Endothelial cell of umbilical vein (primary cell): ENCODE measurements around the gene FAU.

ENCODE experiments used
- CTCF ChIP-seq, 2 donors: IDR thresholded peaks; 1 replicate in 1 of 2; 2 replicates in 1 of 2; pipeline ENCODE4 v1.5.1; 2011; ENCODE audit warnings: low read length in 2 of 2, mild to moderate bottlenecking in 2 of 2, moderate library complexity in 2 of 2, control low read depth in 1 of 2, inconsistent platforms in 1 of 2, low read depth in 1 of 2; ENCODE audit not compliant: insufficient read depth in 1 of 2; ENCODE audit errors: extremely low read depth in 1 of 2
- EZH2 ChIP-seq: IDR thresholded peaks from 2 replicates; pipeline ENCODE4 v1.6.1; 2012; ENCODE audit warnings: borderline replicate concordance, low read depth, mild to moderate bottlenecking, moderate library complexity, low read length, inconsistent platforms; ENCODE audit not compliant: severe bottlenecking
- FOS ChIP-seq: IDR thresholded peaks from 2 replicates; pipeline ENCODE4 v1.6.1; 2011; ENCODE audit warnings: mild to moderate bottlenecking, low read length, moderate library complexity, borderline replicate concordance; ENCODE audit not compliant: insufficient read depth
- GATA2 ChIP-seq: IDR thresholded peaks from 2 replicates; pipeline ENCODE4 v1.7.0; 2011; ENCODE audit warnings: low read depth, mild to moderate bottlenecking, moderate library complexity, mixed read lengths, low read length; ENCODE audit not compliant: insufficient read length, insufficient read depth
- MAX ChIP-seq: IDR thresholded peaks from 2 replicates; pipeline ENCODE4 v1.6.1; 2011; ENCODE audit not compliant: insufficient read depth, insufficient read length
- MYC ChIP-seq: IDR thresholded peaks from one replicate; pipeline ENCODE4 v1.6.1; 2011; ENCODE audit warnings: mild to moderate bottlenecking, low read depth, low read length
- POLR2A ChIP-seq: IDR thresholded peaks from 2 replicates; pipeline ENCODE4 v1.6.1; 2012; ENCODE audit warnings: low read depth, mild to moderate bottlenecking, control low read depth, low read length
- POLR2AphosphoS5 ChIP-seq: IDR thresholded peaks from 2 replicates; pipeline ENCODE4 v1.6.1; 2012; ENCODE audit warnings: low read depth, mild to moderate bottlenecking, control low read depth, low read length, moderate library complexity; ENCODE audit not compliant: insufficient read depth

GRCh38 chr11:65118097-65118837 is 3.7 kb downstream of the FAU start:
- TF ChIP-seq MYC (no peak), CTCF (IDR thresholded peaks at IDR 0.05; ENCODE audit: extremely low read depth in 1 of 2, insufficient read depth in 1 of 2, low read depth in 1 of 2, low read length in 2 of 2) (no peak), MAX (no peak), POLR2A (no peak), POLR2AphosphoS5 (no peak), EZH2 (no peak), FOS (no peak), GATA2 (no peak)
